ENCODE measurements around the gene RAB37.

The RAB37 gene, protein sequence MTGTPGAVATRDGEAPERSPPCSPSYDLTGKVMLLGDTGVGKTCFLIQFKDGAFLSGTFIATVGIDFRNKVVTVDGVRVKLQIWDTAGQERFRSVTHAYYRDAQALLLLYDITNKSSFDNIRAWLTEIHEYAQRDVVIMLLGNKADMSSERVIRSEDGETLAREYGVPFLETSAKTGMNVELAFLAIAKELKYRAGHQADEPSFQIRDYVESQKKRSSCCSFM

DNA sequence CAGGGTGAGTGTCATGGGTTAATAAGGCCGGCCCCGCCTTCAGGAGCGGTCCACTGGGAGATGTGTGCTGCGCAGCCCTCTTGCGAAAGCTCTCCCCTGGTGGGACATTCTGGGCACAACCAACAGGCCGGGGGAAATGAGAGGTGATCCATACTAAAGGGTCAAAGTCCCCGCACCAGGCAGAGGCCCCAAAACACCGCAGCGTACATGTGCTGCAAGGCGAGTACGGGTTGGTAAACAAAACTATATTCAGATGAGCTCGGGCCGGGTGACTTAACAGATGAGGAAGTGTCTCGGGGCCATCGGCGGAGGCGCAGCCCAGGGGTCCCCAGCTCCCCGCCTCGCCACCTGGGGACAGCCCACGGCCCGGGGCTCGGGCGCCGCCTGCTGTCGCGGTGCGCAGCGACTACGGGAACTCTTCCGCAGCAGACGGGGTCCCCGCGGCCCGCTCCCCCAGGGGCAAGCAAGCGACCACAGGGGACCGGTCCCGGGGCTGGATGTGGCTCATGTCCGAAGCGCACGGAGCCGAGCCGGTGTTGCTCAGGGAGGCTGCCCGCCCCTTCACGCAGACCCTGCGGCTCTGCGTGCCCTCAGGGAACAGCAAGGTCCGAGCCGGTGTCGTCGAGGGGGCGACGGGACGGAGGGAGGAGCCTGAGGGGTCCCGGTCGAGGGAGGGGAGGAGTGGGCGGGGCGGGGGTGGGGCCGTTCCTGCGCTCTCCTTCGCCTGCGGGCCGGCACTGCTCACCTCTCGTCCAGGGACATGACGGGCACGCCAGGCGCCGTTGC is at the start of gene RAB37:
Gene RAB37, plus strand, starts transcription at position 744 of the 786 bp plus-strand sequence. Its CDS starts 17 bp downstream, at position 761.
- DNase-seq, result peak; percentile 61

DNA sequence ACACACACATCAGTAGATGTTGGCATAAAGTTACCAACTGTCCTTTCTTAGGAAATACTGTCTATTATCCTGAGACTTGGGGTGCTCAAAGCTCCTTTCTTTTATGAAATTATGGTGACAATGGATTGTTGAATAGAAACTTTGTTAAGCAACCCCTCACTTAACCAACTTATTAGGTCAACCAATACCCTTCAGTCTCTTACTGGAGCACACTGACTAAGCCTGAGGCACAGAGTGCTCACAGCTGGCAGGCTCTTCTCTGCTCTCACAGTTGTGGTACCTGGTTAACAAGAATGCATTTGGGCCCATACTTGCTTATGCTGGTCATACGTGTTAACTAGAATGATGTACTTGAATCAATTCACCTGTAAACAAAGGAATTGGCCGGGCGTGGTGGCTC is 49.2 kb upstream of the RAB37 start:
- peak; percentile 30 for DNase-seq

DNA sequence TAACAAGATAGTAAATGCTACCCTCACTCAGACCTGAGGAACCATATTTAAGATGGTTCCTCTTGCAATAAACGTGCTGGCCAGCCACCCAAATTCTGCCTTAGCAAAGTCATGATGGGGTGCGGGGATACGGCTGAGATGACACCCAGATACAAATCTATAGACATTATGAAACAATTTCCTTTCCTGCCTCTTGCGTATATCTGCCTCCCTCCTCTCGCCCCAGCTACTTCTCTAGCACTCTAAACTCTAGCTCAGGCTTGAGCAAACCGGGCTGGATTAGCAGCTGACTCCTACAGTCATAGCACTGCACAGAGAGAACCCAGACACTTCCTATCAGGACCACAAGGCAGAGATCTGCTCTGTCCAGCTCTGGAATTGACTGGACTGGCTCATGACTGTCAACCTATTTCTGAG is 46.6 kb upstream of the RAB37 start:
- no peak for DNase-seq

DNA sequence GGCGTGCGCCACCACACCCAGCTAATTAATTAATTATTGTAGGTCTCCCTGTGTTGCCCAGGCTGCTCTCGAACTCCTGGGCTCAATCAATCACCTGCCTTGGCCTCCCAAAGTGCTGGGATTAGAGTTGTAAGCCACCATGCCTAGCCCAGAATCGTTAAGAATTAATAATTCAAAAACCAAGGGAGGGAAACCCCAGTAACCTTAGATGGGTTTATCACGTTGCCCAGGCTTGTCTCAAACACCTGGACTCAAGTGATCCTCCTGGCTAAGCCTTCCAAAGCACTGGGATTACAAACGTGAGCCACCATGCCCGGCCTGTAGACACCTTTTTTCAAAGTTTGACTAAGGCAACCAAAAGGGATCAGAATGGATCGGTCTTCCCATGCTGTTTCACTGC is 45.9 kb upstream of the RAB37 start:
- no peak for DNase-seq

DNA sequence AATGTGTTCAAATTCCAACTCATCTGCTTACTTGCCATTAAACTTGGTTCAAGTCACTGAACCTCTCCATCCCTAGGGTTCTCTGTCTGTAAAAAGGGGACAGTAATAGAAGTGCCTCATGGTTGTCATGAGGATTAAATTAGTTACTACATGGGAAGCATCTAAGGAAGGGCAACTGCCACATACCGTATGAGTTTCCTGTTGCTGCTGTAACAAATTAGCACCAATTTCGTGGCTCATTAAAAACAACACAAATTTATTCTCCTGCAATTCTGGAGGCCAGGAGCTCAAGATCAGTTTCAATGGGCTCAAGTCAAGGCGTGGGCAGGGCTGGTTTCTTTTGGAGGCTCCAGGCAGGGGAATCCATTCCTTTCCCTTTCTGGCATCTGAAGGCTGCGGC is 43.0 kb upstream of the RAB37 start:
- no peak for DNase-seq

DNA sequence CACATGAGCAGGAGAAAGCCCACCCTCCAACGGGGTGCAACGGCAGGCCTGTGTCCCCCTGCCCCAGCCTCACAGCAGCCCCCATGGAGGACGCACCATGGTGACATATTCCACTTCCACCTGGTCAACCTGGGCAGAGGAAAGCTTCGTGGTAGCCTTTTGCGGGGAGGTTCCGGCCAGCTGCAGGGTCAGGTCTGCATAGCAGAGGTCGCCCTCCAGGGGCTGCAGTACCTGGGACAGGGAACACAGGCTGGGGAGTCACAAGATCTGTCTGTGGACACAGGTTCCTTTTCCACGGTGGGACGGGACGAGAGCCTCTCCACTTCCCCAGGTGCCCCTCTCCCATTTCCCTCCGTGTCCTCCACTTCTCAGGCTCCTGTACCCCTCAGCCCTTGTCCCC is 41.4 kb upstream of the RAB37 start:
- DNase-seq, result no peak

DNA sequence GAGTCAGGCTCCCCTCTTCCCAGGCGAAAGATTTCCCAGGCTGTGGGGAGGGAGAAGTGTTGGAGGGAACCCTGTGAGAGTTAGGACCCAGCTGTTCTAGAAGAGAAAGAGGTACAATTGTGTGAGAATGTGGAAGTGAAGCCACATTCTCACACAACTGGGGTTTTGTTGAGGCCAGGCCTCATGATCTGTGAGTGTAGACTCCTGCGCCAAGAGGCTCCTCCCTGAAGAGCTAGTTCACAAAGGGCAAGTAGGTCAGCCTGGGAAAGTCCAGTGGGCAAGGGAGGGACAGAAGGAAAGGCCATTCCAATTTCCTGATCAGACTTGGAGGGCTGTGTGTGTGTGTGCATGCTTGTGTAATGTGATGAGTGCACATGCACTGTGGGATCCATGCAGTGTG is 39.5 kb upstream of the RAB37 start:
- no peak for DNase-seq

DNA sequence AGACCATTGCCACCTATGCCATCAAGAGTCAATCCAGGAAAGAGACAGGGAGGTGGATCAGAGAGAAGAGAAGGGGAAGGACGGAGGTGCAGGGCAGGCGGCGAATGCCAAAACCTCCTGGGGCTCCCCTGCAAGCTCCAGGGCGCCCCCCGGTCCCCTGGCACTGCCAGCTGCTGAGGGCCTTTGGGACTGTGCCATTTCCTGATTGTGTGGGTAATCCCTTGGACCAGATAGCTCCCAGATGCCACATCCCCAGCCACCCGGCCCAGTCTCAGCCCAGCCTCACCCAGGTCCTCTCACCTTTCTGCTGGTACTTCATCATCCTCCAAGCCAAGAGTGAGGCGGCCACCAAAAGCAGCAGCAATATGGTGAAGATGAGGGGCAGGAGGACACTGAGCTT is 39.0 kb upstream of the RAB37 start:
- no peak for DNase-seq

DNA sequence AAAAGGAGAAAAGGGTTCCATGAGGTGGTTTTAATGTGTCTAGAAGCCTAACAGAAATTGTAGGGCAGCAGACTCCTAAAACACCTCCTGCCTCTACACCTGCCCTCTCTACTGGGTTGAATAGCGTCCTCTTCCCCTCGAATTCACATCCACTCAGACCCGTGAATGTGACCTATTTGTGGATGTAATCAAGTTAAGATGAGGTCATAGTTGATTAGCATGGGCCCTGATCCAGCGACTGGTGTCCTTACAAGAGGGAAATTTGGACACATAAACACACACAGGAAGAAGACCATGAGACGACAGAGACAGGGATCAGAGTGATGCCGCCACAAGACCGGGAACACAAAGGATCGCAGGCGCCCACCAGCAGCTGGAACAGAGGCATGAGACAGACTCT is 37.8 kb upstream of the RAB37 start:
- no peak for DNase-seq

DNA sequence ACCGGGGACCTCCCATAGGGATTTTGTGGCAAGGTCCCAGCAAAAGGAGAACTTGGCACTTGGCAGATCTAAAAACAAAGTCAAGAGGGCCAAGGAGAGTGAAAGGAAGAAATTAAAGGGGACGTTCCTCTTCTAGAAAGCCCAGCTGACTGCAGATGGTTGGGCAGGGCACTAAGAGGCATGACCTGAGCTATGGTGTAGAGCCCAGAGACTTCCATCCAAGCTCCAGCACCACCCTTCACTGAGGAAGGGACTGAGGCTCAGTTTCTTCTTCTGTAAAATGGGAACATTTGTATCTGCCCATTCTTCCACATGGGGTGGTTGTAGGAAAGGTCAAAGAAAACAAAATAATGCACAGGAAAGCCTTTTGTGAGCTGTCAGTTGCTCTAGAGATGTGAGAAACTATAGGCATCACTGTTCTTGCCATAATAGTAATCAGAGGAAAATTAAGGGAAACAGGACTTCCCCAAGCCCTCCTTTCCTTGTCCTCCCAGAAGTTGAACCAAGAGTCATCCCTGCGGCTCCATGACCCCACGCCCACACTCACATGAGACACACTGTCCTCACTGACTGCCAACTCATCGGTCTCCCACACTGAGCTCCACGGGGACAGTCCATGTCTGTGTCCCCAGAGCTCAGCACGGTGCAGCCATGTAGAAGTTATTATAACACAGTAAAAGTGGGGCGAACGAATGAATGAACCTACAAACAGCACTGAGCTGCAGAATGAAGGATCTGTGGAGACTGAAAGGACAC is 34.8 kb upstream of the RAB37 start:
- DNase-seq, result no peak

DNA sequence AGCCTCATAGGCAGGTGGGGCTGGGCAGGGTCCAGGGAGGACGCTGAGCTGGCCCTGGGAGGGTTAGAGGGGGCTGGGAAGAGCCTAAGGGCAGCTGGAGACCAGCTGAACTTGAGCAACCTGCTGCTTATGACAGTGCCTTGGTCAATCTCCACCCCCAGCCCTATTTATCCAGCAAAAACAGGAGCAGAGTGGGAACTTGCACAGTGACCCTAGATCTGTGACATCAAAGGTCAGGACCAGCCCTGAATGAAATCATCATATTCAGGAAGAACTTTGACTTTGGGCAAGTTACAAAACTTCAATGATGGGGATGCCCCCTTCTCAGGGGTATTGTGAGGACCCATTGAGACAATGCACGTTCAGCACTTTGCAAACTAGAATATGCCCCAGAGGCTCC is 33.7 kb upstream of the RAB37 start:
- no peak for DNase-seq

DNA sequence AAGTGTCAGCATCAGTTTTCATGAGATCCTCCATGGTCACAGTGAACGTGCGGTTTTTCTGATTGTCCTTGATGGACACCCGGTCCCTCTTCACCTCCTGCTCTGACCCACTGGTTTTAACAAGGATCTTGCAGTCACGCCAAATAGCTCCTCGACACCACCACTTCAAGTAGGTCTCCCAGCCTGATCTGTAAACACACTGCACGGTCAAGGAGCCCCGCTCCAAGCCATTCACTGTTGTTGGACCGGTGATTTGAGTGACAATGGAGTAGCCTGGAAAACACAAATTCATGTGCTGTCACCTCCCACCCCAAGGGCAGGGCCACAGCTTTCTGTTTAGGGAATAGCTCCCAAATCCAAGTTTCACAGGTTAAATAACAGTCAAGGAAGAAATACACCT is 32.5 kb upstream of the RAB37 start:
- no peak for DNase-seq

DNA sequence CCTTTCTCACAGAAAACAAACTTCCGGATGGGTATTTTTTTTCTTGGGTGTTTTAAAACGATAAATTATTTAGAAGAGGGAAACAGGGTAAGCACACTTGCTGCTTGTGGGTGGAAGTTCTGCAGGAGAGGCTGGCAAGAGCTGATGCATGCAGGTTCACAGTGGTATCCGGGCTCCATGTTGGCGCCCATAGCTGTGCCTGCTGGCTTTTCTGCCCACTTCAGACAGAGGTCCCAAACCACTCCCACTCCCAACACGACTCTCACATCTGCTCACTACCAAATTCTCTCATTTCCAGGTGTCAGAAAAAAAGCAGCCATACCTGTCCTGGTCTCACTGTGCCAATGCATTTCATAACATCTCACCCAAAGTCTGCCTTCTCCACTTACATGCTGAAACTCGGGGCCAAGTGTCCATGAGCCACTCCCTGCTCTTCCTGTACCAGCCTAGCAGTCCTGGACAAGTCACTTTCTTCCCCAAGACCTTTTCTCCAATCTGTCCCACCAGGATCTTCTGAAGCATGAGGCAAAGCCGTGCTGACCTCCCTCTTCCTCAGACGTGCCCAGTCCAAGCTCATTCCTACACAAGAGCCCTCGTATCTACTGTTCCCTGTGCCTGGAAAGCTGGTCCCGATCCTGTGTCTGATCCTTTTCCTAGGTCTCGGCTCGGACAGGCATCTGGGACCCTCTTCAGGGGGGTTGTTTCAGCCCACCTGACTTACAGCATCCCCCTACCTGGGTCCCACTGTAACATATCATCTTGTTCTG is 25.8 kb upstream of the RAB37 start:
- DNase-seq, result no peak

DNA sequence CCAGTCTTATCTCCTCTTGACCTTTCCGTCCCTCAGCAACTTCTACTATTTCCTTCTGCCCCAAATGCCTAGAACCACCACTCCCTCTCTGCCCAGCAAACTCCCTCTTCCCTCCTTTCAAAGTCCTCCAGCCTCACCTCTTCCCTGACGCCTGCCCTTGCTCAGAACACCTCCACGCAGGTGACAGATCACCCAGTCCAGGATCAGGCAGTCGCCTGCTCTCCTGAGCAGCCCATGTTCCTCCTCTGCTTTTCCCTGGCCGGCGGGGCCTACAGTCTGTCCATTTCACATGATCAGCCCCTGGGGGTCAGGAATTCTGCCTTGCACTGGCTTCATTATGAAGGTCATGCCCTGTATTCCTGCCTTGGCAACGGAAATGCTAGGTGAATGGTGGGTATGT is 24.8 kb upstream of the RAB37 start:
- no peak for DNase-seq

DNA sequence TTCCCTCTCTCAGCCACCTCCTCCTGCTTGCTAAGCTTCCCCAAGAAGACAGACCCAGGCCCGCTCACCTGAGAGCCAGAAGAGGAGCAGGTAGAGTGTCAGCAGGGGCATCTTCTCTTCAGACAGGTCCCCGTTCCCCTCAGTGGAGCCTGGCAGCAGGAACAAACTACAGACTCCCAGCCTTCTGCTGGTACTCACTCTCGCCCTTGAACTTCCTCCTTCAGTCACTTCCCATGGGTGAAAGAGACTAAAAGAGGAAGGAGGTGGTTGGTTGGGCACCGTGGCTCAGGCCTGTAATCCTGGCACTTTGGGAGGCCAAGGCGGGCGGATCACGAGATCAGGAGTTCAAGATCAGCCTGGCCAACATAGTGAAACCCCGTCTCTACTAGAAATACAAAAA is 24.3 kb upstream of the RAB37 start, which contains the start of gene CD300LF:
Gene CD300LF, minus strand, starts transcription at position 168 of the 400 bp plus-strand sequence. Its CDS starts 57 bp downstream, at position 111.
- peak; percentile 29 for DNase-seq

DNA sequence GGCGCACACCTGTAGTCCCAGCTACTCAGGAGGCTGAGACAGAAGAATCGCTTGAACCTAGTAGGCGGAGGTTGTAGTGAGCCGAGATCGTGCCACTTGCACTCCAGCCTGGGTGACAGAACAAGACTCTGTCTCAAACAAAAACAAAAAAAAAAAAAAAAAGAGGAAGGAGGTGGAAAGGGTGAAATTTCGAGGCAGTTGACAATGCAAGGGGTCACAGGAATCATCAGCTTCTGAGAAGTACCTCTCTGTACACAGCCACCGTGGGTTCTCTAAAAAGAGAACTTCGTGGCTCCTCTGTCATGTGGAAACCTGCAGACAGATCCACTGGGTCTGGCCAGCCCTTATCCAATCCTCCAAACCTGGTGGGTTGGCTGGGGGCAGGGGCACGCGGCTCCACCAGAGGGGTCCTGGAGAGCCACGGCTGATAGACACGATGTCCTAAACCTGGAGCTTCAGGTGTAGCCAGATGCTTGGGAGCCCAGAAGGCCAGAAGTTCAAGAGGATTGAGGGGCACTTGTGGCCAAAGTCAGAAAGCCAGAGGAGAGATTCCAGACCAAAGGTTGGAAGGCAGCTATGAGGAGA is 23.8 kb upstream of the RAB37 start:
- DNase-seq, result no peak

DNA sequence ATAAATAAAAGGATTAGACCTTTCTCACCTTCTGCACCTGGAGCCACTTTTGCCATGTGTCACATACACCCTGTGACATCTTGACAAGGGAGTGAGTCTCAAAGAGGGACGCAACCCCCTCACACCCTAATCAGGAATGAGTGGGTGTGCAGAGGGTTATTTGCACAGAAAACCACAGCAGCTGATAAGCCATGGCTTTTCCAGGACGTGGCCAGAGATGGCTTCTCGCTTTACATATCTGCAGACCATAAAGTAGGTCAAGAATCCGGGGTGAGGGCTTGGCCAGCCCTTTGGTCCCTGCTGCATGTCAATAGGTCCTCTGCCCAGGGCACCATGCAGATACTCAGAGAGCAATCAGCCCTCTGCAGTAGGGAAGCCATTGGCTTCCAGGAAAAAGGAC is 21.9 kb upstream of the RAB37 start:
- no peak for DNase-seq

DNA sequence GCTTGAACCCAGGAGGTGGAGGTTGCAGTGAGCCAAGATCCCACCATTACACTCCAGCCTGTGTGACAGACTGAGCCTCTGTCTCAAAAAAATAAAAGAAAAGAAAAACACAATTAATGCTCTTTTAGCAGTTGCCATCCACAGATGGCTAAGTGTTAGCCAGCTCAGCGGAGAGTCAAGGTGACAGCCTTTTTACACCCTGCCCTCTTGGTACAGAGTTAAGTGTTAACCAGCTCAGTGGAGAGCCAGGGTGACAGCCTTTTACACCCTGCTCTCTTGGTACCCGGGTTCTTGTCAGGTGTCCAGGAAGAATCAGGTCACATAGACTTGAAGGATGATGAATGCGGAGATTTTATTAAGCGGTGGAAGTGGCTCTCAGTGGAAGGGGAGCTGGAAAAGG is 16.6 kb upstream of the RAB37 start:
- no peak for DNase-seq

DNA sequence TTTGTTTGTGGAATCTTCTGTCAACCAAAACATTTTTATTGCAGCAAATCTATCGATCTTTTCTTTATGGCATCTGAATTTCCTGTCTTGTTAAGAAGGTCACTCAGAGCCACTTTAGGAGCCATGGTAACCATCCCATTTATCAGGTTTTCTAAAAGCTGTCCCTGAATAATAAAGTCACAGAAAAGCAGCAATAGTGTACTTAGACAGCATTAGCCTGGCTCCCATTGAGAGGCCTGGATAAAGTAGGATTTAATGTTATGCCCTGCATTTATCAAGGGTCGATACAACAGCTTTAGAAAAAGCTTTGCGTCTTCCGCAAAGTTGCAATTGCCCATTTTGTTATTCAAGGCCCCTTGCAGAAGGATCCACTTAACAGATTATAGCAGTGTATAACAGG is 14.3 kb upstream of the RAB37 start:
- no peak for DNase-seq

DNA sequence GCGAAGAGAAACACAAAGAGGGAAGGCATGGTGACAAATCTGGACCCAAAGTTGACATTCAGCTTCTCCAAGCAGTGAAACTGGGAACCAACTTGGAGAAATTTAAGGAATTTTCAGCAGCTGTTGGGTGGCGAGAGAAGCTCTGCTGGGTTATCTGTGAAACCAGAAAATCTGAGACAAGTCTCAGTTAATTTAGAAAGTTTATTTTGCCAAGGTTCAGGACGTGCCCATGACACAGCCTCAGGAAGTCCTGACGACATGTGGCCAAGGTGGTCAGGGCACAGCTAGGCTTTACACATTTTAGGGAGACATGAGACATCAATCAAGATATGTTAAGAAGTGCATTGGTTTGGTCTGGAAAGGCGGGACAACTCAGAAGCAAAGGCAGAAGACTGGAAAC is 13.2 kb upstream of the RAB37 start:
- DNase-seq, result no peak

DNA sequence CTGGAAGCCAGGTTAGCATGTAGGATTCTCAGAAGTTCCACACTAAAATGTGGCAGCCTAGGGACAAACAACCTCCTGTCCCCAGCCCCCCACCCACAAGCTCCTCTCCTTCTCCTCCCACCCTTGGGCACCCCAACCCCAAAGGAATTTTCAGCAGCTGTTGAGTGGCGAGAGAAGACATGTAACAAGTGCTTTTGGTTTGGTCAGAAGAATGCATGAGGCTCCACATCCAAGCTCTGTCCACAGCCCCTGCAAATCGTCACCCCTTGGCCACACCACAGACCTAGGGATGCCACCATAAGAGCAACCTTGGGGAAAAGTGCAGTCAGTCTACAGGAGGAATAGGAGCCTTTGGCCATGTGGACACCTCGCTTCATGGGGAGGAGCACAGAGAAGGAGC is 11.9 kb upstream of the RAB37 start:
- DNase-seq, result no peak

DNA sequence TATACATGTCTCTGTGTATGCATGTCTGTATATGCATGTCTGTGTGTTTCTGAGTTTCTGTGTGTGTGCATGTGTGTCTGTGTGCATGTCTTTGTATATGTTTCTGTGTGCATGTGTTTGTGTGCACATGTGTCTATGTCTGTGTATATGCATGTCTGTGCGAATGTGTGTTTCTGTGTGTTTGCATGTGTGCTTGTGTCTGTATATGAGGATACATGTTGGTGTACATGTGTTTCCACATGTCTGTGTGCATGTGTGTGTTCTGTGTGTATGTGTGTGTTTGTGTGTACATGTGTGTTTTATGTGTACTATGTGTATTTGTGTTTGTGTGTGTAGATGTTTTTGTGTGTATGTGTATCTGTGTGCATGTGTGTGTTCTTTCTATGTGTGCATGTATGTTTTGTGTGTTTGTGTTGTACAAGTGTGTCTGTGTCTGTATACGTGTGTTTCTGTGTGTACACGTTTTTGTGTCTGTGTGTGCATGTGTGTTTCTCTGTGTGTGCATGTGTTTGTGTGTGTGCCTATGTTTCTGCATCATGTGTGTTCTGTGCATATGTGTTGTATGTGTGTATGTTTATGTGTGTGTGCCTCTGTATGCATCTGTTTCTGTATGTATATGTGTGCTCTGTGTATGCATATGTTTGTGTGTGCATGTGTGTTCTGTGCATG is 8.9 kb upstream of the RAB37 start:
- no peak for DNase-seq

Measured in RPMI8226 (cell line).